HG03469 (cell line): ENCODE measurements around the gene SYTL1.

Experiments
- ATAC-seq: cut with Tn5 transposase; IDR thresholded peaks from one replicate; pipeline ENCODE4 v1.9.1; 2021; ENCODE audit warnings: mild to moderate bottlenecking, moderate library complexity, moderate number of reproducible peaks; ENCODE audit not compliant: unreplicated experiment

SYTL1 gene

GRCh38 chr1:27318596-27318995 is 23.2 kb upstream of the SYTL1 start:
- no peak for ATAC-seq

GRCh38 chr1:27321813-27322568 is 19.8 kb upstream of the SYTL1 start, which contains the start of gene TMEM222:
TSS of gene TMEM222 (plus strand) at chr1:27322163. CDS start at chr1:27322198, 35 bp downstream.
- ATAC-seq = peak; percentile 73

GRCh38 chr1:27322569-27323240 is 19.1 kb upstream of the SYTL1 start:
- no peak for ATAC-seq

GRCh38 chr1:27325286-27325685 is 16.5 kb upstream of the SYTL1 start:
- no peak for ATAC-seq

GRCh38 chr1:27327964-27328363 is 13.9 kb upstream of the SYTL1 start:
- ATAC-seq = no peak

- no peak for ATAC-seq
Observed at GRCh38 chr1:27330786-27331185, 11.0 kb upstream of the SYTL1 start.

- no peak for ATAC-seq
Observed at GRCh38 chr1:27331426-27331825, 10.4 kb upstream of the SYTL1 start.

GRCh38 chr1:27331922-27332321 is 9.9 kb upstream of the SYTL1 start:
- ATAC-seq = no peak

- no peak for ATAC-seq
Observed at GRCh38 chr1:27332536-27333281, 9.1 kb upstream of the SYTL1 start.

GRCh38 chr1:27333717-27334279 is 8.0 kb upstream of the SYTL1 start:
- no peak for ATAC-seq

- ATAC-seq = no peak
Observed at GRCh38 chr1:27335506-27336422, 6.1 kb upstream of the SYTL1 start.

GRCh38 chr1:27336756-27337155 is 5.1 kb upstream of the SYTL1 start:
- ATAC-seq = no peak

- ATAC-seq = no peak
Observed at GRCh38 chr1:27338751-27339150, 3.1 kb upstream of the SYTL1 start.

GRCh38 chr1:27339213-27339612 is 2.6 kb upstream of the SYTL1 start:
- ATAC-seq = no peak

GRCh38 chr1:27342391-27342777 is 562 bp downstream of the SYTL1 start:
- ATAC-seq = no peak

- ATAC-seq = no peak
Observed at GRCh38 chr1:27342778-27343638, 1.2 kb downstream of the SYTL1 start.

- no peak for ATAC-seq
Observed at GRCh38 chr1:27343639-27344025, 1.8 kb downstream of the SYTL1 start.

- ATAC-seq = no peak
Observed at GRCh38 chr1:27345272-27345671, 3.5 kb downstream of the SYTL1 start.

- ATAC-seq = no peak
Observed at GRCh38 chr1:27346357-27346756, 4.5 kb downstream of the SYTL1 start.
